Stimulated activated CD8-positive, alpha-beta memory T cell treated with anti-CD3 and anti-CD28 coated beads, Interleukin-12 subunit alpha, Interleukin-12 subunit beta, amount 100 ng/mL, for 1 hour (primary cell): ENCODE data around the gene CREM.

Experiments used
- DNase-seq: peaks from one replicate; pipeline ENCODE4 v3.0.0-alpha.2; 2020; ENCODE audit warnings: low read depth

CREM gene

GRCh38 chr10:35135861-35136260 is 9.2 kb downstream of the CREM start:
- no peak for DNase-seq

DNA sequence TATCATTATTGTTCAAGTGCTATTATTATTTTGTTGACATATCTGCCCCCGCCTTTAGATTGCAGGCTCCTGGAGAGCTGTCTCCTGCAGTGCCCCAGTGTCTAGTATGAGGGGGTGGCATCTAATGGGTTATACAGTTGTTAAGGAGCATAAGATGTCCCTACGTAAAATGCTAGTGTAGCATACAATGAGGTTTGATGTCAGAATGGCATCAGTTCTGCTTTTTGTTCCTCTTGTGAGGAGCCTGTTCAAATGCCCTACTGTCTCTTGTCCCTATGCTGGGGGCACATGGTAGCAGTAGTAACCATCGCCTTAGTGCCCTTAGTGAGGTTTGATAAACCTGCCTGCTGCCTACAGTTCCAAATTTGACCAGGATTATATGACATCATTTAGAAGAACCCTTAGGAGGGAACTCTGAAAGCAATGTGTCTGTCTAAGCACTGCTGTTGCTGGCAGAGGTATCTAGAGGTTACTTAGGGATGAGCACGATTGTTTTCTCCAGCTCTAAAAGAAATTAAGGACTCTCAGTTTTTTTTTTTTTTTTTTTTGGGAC is 9.7 kb downstream of the CREM start:
- no peak for DNase-seq

DNA sequence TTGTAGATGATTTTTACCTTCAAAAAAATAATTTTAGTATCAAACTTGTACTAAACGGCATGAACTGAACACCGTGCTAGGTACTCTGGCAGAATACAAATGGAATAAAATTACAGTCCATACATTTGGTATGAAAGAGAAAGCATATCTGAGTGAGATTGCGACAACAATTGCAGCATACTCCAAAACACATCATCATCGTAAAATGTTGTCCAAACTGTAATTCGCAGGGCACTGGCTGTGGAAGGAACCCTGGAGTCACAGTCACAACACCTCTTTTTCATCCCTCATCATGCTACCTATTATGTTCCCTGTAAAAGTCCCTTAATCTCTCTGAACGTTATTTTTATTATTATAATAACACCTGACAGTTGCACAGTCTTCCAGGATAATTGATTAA is 13.5 kb downstream of the CREM start:
- no peak for DNase-seq

GRCh38 chr10:35140727-35141126 is 14.1 kb downstream of the CREM start:
- DNase-seq, result no peak

- no peak for DNase-seq
Measured at GRCh38 chr10:35150308-35150707, 23.7 kb downstream of the CREM start.

- DNase-seq, result no peak
Measured at GRCh38 chr10:35152992-35153391, 26.3 kb downstream of the CREM start.

GRCh38 chr10:35153716-35154115 is 27.1 kb downstream of the CREM start:
- DNase-seq, result no peak

GRCh38 chr10:35160743-35161142 is 34.1 kb downstream of the CREM start:
- DNase-seq, result no peak

GRCh38 chr10:35161906-35162305 is 35.3 kb downstream of the CREM start:
- no peak for DNase-seq

DNA sequence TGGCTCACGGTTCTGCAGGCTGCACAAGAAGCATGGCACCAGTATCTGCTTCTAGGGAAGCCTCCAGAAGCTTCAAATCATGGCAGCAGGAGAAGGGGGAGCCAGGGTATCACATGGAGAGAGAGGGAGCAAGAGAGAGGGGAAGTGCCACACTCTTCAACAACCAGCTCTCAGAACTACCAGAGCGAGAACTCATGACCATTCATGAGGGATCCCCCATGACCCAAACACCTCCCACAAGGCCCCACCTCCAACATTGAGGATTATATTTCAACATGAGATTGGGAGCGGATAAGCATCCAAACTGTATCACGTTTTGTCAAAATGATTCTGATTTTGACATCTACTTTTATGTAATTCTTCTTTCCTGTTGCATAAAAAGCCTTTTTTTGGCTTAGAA is 38.5 kb downstream of the CREM start:
- DNase-seq, result no peak

DNA sequence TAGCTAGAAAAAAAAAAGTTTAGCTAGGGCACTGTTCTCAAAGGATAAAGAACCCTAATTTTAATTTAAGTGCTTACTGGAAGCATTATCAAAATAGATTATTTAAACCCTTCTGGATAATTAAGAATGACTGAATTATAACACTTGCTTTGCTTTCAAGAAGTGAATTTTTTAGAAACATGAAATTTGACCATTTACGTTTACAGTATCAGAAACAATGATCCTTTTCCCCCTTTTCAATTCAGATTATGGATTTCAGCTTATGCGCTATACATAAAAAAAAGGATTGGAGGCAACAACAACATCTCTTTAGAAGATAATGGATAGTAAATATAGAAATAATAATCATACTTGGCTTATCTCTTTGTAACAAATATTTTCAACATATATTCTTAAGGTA is 39.2 kb downstream of the CREM start:
- DNase-seq, result no peak

GRCh38 chr10:35166607-35167006 is 40.0 kb downstream of the CREM start:
- DNase-seq, result no peak

DNA sequence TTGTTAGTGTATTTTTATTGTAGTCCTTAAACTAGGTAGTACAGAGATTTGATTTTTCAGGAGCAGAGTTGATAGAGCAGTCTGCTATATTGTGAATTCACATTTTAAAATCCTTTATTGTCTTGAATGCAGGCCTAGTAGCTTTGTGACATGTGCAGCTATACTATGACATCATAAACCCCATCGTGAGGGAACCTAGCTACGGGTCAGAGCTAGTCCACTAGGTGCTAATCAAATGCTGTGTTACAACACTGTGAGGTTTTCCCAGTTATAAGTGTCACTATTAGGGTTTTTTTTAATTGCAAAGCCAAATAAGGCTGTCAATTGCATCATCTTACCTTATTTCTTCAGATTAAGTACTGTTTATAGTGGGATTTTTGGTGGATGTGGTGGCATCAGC is 40.7 kb downstream of the CREM start:
- DNase-seq, result no peak

- DNase-seq, result no peak
Measured at GRCh38 chr10:35172146-35172545, 45.5 kb downstream of the CREM start.

- DNase-seq, result no peak
Measured at GRCh38 chr10:35172574-35172973, 45.9 kb downstream of the CREM start.

GRCh38 chr10:35178331-35178730 is 51.7 kb downstream of the CREM start:
- DNase-seq, result no peak

- DNase-seq, result no peak
Measured at GRCh38 chr10:35182631-35183510, 56.2 kb downstream of the CREM start.

DNA sequence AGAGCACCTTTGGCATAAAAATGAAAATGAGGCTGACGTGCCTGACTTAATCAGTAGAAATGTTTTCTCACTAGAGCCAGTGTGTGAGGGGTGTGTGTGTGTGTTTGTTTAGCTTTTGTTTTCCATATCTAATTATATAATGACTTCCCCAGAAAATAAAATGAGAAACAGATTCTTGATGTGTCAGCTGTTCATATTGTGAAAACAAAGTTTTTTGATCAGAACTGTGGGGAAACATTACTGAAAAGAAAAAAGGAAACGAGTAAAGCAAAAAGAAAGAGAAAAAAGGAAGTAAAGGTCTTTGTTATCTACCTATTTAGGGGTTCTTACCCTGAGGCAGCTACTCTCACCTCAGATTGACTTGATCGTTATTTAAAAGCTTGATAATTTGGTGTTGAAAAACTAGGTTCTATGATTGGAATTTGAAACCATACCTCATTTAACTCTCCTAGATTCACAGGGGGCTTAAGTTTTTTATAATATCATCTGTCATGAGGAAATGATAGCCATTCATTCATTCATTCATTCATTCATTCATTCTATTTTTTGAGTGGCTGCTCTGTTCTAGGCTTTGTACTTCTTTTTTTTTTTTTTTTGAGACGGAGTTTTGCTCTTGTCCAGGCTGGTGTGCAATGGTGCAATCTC is 58.0 kb downstream of the CREM start:
- no peak for DNase-seq

GRCh38 chr10:35185260-35186034 is 58.8 kb downstream of the CREM start:
- DNase-seq, result no peak

DNA sequence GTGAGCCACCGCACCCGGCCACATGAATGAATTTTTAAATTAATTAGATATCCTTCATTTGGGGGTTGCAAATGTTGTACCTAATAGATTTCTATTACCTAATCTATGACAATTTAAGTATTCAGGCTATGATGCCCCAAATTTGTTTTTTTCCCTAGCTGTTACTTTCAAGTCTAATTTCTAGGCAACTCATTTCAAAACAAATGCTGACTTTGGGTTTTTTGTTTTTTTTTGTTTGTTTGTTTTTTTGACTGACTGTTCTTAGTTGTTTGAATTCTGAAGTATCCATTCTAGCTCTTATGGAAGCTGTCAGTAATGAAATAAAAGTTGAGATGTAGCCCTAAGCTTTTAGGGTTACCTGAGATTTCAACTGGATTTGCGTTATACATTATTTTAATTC is 62.3 kb downstream of the CREM start:
- no peak for DNase-seq

- no peak for DNase-seq
Measured at GRCh38 chr10:35191523-35191922, 64.9 kb downstream of the CREM start.

GRCh38 chr10:35192645-35193249 is 66.1 kb downstream of the CREM start:
- no peak for DNase-seq
